ENCODE data around the gene PRKCD.

The PRKCD gene

GRCh38 chr3:53154881-53155285, 6.1 kb upstream of the PRKCD start:
- Histone ChIP-seq H3K36me3 (ENCODE audit: control insufficient read depth, insufficient read depth, low read length) (no peaks in the 10 kb centered on the region), H3K79me2 (peaks cover 5% of the 10 kb centered on the region), H3K9me3 (ENCODE audit: control insufficient read depth, low read length) (no peaks in the 10 kb centered on the region), H3K9ac (no peak overlapping the region), H3K4me2 (ENCODE audit: low read length) (no peak overlapping the region), H3K27me3 (ENCODE audit: control insufficient read depth, insufficient read depth, low read length) (no peaks in the 10 kb centered on the region), H3K4me1 (peaks cover 53% of the 10 kb centered on the region), H3K4me3 (ENCODE audit: low read depth, low read length) (no peak overlapping the region), H2AFZ (peak overlapping the region; percentile 71), H3K27ac (peak overlapping the region; percentile 77)
- TF ChIP-seq, protein P1, sequence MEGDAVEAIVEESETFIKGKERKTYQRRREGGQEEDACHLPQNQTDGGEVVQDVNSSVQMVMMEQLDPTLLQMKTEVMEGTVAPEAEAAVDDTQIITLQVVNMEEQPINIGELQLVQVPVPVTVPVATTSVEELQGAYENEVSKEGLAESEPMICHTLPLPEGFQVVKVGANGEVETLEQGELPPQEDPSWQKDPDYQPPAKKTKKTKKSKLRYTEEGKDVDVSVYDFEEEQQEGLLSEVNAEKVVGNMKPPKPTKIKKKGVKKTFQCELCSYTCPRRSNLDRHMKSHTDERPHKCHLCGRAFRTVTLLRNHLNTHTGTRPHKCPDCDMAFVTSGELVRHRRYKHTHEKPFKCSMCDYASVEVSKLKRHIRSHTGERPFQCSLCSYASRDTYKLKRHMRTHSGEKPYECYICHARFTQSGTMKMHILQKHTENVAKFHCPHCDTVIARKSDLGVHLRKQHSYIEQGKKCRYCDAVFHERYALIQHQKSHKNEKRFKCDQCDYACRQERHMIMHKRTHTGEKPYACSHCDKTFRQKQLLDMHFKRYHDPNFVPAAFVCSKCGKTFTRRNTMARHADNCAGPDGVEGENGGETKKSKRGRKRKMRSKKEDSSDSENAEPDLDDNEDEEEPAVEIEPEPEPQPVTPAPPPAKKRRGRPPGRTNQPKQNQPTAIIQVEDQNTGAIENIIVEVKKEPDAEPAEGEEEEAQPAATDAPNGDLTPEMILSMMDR (IDR thresholded peaks at IDR 0.05): no peak

GRCh38 chr3:53155760-53156159, 5.2 kb upstream of the PRKCD start:
- Histone ChIP-seq H3K9ac (no peak overlapping the region), H3K4me2 (ENCODE audit: low read length) (peak overlapping the region; percentile 50), H3K4me1 (peaks cover 52% of the 10 kb centered on the region), H2AFZ (peak overlapping the region; percentile 71), H3K79me2 (peaks cover 5% of the 10 kb centered on the region), H3K4me3 (ENCODE audit: low read depth, low read length) (no peak overlapping the region), H3K27ac (peak overlapping the region; percentile 77), H3K36me3 (ENCODE audit: control insufficient read depth, insufficient read depth, low read length) (no peaks in the 10 kb centered on the region), H3K27me3 (ENCODE audit: control insufficient read depth, insufficient read depth, low read length) (no peaks in the 10 kb centered on the region), H3K9me3 (ENCODE audit: control insufficient read depth, low read length) (no peaks in the 10 kb centered on the region)
- TF ChIP-seq, protein P1 (IDR thresholded peaks at IDR 0.05): no peak

GRCh38 chr3:53156368-53156834, 4.6 kb upstream of the PRKCD start:
- H3K4me2 ChIP-seq (ENCODE audit: low read length): no peak overlapping the region
- H3K27me3 ChIP-seq (ENCODE audit: control insufficient read depth, insufficient read depth, low read length): no peaks in the 10 kb centered on the region
- TF ChIP-seq, protein P1 (IDR thresholded peaks at IDR 0.05): no peak
- peaks cover 5% of the 10 kb centered on the region for H3K79me2 ChIP-seq
- H3K4me3 ChIP-seq (ENCODE audit: low read depth, low read length): no peak overlapping the region
- H3K9me3 ChIP-seq (ENCODE audit: control insufficient read depth, low read length): no peaks in the 10 kb centered on the region
- peak overlapping the region; percentile 71 for H2AFZ ChIP-seq
- no peaks in the 10 kb centered on the region for H3K36me3 ChIP-seq (ENCODE audit: control insufficient read depth, insufficient read depth, low read length)
- H3K4me1 ChIP-seq: peaks cover 52% of the 10 kb centered on the region
- no peak overlapping the region for H3K9ac ChIP-seq
- peak overlapping the region; percentile 77 for H3K27ac ChIP-seq

DNA sequence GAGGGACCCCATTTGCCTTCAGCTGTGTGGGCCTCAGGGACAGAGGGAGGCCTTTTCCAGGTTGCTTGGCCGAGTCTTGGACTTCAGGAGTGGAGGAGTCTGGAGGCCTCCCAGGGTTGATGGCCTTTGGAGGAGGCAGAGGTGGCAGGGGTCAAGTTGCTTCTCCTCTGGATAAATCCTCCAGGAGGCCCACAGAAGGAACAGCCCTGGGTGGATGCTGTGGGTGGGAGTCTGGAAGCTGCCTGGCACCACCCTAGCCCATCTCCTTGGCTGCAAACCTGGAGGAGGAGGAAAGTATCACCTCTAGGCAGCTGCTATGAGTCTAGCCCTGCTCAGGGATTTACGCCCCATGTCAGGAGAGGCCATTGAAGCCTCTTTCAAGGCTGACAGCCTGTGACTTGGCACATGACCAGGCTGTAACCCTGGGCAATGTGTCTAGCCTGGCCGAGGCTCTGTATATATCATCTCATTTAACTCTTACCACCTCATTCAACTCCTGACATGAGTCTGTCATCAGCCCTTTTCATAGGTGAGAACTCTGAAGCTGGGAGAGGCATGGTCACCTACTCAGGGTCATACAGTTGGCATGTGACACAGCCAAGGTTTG, 2.9 kb upstream of the PRKCD start:
- Histone ChIP-seq H3K9ac (no peak overlapping the region), H3K79me2 (peaks cover 4% of the 10 kb centered on the region), H3K9me3 (ENCODE audit: control insufficient read depth, low read length) (no peaks in the 10 kb centered on the region), H2AFZ (no peak overlapping the region), H3K4me1 (peaks cover 52% of the 10 kb centered on the region), H3K27ac (peak overlapping the region; percentile 80), H3K4me2 (ENCODE audit: low read length) (no peak overlapping the region), H3K4me3 (ENCODE audit: low read depth, low read length) (no peak overlapping the region), H3K27me3 (ENCODE audit: control insufficient read depth, insufficient read depth, low read length) (no peaks in the 10 kb centered on the region), H3K36me3 (ENCODE audit: control insufficient read depth, insufficient read depth, low read length) (no peaks in the 10 kb centered on the region)
- TF ChIP-seq, protein P1 (IDR thresholded peaks at IDR 0.05): no peak

- Histone ChIP-seq H3K4me3 (ENCODE audit: low read depth, low read length) (no peak overlapping the region), H3K36me3 (ENCODE audit: control insufficient read depth, insufficient read depth, low read length) (no peaks in the 10 kb centered on the region), H3K4me2 (ENCODE audit: low read length) (no peak overlapping the region), H3K27ac (peak overlapping the region; percentile 80), H3K79me2 (no peaks in the 10 kb centered on the region), H2AFZ (peak overlapping the region; percentile 68), H3K9ac (no peak overlapping the region), H3K9me3 (ENCODE audit: control insufficient read depth, low read length) (no peaks in the 10 kb centered on the region), H3K27me3 (ENCODE audit: control insufficient read depth, insufficient read depth, low read length) (no peaks in the 10 kb centered on the region), H3K4me1 (peaks cover 48% of the 10 kb centered on the region)
- TF ChIP-seq, protein P1 (IDR thresholded peaks at IDR 0.05): no peak
Measured at GRCh38 chr3:53158765-53159155, 2.2 kb upstream of the PRKCD start.

Measured in parathyroid adenoma (tissue), 2 donors.